GM12875 (cell line): ENCODE results near the gene SEMA4C.

Source experiments
- H3K4me3 ChIP-seq: one replicate; pipeline ENCODE4 v1.5.1; 2011; ENCODE audit warnings: low read depth, low read length, control low read depth
- TF ChIP-seq, protein P1 (sequence below): IDR thresholded peaks from 2 replicates; pipeline ENCODE4 v1.5.1; 2011; ENCODE audit warnings: low read depth, mild to moderate bottlenecking, control low read depth, inconsistent platforms, low read length, moderate library complexity, borderline replicate concordance; ENCODE audit not compliant: insufficient read depth

Gene SEMA4C

DNA sequence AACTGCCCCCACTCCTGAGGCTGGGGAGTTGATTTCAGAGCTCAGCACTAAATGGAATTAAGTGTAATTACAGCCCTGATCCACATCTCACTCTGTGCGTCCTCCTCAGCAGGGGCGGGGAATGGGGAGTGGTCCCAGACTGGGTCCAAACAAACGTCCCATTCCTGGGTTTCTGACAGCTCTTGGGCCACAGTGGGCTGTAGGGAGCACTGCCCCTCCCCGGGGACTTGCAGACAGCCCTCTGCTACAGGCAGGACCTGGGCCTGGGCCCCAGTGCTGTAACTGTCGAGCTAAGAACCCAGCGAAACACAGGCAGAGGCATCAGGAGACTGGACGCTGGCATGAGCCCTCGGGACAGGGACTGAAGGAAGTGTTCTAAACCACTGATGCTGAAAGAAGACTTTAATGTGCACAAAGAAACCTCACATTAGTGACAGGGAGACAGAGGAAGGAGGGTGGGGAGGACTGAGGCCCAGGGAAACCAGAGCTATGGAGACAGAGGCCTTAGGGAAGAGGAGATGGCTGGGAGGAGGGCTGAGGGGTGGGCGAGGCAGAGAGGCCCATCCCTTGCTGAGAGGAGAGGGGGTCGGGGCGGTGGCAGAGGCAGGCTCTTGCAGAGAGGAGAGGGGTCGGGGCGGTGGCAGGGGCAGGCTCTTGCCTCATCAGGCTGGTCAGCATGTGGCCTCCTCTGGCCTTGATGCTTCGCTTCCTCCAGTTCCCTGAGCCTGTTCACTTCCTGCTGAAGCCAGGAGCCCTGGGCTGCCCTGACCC is 5.8 kb upstream of the SEMA4C start:
- TF ChIP-seq, protein P1, sequence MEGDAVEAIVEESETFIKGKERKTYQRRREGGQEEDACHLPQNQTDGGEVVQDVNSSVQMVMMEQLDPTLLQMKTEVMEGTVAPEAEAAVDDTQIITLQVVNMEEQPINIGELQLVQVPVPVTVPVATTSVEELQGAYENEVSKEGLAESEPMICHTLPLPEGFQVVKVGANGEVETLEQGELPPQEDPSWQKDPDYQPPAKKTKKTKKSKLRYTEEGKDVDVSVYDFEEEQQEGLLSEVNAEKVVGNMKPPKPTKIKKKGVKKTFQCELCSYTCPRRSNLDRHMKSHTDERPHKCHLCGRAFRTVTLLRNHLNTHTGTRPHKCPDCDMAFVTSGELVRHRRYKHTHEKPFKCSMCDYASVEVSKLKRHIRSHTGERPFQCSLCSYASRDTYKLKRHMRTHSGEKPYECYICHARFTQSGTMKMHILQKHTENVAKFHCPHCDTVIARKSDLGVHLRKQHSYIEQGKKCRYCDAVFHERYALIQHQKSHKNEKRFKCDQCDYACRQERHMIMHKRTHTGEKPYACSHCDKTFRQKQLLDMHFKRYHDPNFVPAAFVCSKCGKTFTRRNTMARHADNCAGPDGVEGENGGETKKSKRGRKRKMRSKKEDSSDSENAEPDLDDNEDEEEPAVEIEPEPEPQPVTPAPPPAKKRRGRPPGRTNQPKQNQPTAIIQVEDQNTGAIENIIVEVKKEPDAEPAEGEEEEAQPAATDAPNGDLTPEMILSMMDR, result no peak
- H3K4me3 ChIP-seq, result no peak overlapping the region

DNA sequence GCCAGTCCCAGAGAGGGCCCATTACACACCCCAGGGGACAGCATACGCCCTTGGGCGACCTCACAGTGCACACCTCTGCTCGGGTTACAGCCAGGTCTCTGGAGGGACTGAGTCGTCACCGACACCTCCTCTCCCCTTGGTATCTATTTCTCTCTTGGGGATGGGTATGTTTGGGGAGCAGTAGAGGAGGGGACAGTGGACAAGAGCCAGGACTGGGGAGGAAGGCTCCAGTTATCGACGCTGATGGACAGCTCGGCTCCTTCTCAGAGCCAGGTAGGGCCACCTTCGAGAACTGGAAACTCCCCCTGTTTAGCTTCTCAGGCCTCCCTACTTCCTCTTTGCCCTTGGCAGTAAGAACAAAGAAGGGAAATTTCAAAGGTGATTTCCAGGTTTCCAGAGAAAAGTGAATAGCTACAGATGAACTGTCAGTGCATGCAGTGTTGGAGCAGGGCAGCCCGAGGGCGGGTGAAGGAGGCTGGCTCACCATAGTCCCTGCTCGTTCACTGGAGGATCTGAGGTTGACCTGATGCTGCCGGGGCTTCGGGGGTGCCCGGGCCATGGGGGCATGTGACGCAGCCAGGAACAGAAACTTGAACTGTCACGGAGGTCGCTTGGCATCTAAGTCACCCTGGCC is 4.4 kb upstream of the SEMA4C start:
- TF ChIP-seq, protein P1, result no peak
- no peak overlapping the region for H3K4me3 ChIP-seq

DNA sequence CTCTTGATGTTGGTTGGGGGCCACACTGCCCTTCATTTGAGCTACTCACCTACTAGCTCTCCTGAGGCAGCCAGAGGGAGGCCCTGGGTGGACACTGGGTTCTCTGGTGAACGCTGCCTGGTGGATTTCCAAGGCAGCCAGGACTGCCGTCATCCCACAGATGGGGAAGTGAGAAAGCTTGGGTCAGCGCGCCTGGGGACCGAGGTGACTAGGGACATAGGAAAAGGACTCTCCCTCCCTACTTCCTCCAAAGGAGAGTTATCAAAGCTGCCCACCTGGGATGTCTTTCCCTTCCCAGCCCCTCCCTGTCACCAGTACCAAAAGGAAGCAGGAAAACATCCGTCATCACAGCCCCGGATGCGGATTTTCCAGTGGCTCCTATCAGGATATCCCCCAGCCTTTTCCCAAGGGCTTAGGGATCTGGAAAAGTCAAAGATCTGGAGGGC is 3.8 kb upstream of the SEMA4C start:
- no peak overlapping the region for H3K4me3 ChIP-seq
- TF ChIP-seq, protein P1, result no peak

DNA sequence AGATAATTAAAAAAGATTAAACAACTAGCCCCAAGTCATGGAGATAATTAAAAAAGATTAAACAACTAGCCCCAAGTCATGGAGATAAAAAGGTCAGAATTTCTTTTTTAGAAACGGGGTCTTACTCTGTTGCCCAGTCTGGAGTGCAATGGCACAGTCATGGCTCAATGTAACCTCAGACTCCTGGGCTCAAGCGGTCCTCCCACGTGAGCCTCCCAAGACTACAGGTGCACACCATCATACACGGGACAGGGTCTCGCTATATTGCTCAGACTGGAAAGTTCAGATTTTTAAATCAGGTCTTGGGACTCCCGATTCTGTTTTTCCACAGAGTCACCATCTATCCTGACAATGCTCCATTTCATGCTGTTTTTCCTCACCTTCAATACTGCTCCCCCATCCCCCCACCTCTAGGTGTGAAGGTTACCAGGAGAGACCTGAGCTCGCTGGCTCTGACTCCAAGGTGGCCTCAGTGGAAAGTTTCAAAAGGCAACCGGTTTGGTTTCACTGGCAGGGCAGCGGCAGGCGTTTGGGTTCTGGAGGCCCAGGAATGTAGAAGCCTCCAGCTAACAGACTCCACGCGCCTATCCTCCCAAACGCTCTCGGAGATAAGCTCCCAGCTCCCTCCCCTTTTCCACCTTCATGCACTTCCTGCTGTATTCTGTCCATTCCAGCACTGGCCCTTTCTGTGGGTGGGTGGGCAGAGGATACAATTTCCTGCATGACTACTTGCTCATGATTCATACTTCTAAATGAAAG is 2.9 kb upstream of the SEMA4C start:
- TF ChIP-seq, protein P1, result no peak

DNA sequence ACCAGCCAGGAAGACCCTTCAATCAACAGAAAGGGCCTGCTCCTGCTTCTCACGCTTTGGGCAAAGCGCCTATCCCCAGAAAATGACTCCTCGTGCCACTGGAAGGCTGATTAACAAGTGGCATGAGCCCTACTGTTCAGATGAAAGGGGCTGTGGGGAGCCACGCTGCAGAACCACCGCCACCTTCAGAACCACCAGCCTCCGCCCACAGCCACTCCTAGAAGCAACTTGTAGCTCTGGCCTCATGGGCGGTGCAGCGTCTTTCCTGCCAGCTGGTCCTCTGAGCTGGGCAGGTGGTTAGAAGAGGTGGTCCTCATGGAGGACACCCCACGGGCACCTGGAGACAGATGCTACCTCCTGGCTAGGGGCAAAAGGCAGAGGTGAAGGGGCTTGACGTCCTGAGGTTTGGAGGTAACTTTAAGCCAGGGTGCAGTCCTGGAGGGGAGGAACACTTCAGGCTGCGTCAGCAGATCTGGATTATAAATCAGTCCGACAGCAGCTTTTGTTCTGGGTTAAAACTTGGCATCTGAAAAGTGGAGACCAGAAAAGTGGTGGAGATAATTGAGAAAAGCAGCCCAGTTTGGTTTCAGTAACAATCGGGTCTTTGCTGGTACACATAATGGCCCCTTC is 861 bp upstream of the SEMA4C start:
- TF ChIP-seq, protein P1, result no peak
- H3K4me3 ChIP-seq, result peak overlapping the region; percentile 84

More for the DNA sequence above, 2.9 kb upstream of the SEMA4C start:
- H3K4me3 ChIP-seq, result no peak overlapping the region

DNA sequence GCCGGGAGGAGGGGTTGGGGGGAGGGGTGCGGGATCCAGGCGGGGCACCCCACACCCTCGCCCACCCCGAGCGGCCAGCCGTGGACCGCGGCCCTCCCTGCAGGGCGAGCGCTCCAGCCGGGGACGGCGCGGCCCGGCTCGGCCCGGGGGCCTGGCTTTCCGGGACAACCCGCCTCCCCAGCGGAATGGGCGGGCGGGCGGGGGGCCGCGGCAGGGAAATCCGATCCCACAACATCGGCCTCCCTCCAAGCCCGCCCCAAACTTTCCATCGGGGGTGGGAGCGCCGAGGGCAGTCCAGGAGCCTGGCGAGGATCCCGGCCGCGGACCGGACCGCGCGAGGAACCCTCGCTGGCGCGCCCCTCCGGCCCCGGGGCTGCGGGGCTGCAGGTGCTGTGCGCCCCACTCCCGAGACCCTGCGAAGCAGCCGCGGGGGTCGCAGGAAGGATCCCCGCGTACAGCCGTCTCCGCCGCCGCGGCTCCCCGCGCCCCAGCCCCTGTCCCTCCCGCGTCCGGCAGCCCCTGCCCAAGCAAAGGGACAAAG is 529 bp downstream of the SEMA4C start:
- TF ChIP-seq, protein P1, result no peak
- H3K4me3 ChIP-seq, result peak overlapping the region; percentile 84
